Prostate gland (tissue), 2 donors: ENCODE measurements around the gene ZEB2.

ENCODE experiments used
- CTCF ChIP-seq, 4 experiments: fragments of 200-600 bp in 2 of 4; fragments of 450-650 bp in 2 of 4; sonication (generic) in 2 of 4; IDR thresholded peaks; 1 replicate in 3 of 4; 2 replicates in 1 of 4; pipeline ENCODE4 v1.5.1; 2016 to 2019; ENCODE audit warnings: antibody characterized with exemption in 4 of 4, mild to moderate bottlenecking in 2 of 4, moderate library complexity in 2 of 4
- POLR2A ChIP-seq: fragments of 450-650 bp; IDR thresholded peaks from one replicate; pipeline ENCODE4 v1.6.1; 2016; ENCODE audit warnings: antibody characterized with exemption, mild to moderate bottlenecking

GRCh38 chr2:144349674-144350073, 170.2 kb downstream of the ZEB2 start:
- TF ChIP-seq CTCF (IDR thresholded peaks at IDR 0.05) = no peak
- no peak for TF ChIP-seq POLR2A
